GM23338 (cell line): ENCODE results near the gene DHX8. TPM values are rescaled to one million over a fixed set of nuclear protein-coding genes. Genes with fewer than 3 reads are reported as not detected.

Source experiments
- ATAC-seq: fragments of 200-7000 bp; cut with Tn5 transposase; 3 replicates; pipeline ENCODE4 v1.9.1; 2020
- DNase-seq: peaks from one replicate; pipeline ENCODE4 v3.0.0-alpha.2; 2015; ENCODE audit warnings: low spot score
- H2AFZ ChIP-seq: fragments of 200-600 bp; sonication (generic); 2 replicates; pipeline ENCODE4 v1.8.0; 2016; ENCODE audit warnings: antibody characterized with exemption, mild to moderate bottlenecking, moderate library complexity
- H3F3A ChIP-seq: fragments of 200-600 bp; sonication (generic); replicated peaks from 2 replicates; pipeline ENCODE4 v1.8.0; 2017; ENCODE audit warnings: antibody characterized with exemption, mixed run types, low read depth
- H3K27ac ChIP-seq: fragments of 200-600 bp; sonication (generic); 2 replicates; pipeline ENCODE4 v1.6.1; 2016; ENCODE audit warnings: low read depth
- H3K27me3 ChIP-seq: fragments of 200-600 bp; sonication (generic); 2 replicates; pipeline ENCODE4 v1.8.0; 2016; ENCODE audit warnings: mild to moderate bottlenecking, mixed run types, moderate library complexity; ENCODE audit not compliant: insufficient read depth
- H3K36me3 ChIP-seq: fragments of 200-600 bp; sonication (generic); 2 replicates; pipeline ENCODE4 v1.8.0; 2016; ENCODE audit warnings: mild to moderate bottlenecking; ENCODE audit not compliant: insufficient read depth
- H3K4me1 ChIP-seq: fragments of 200-600 bp; sonication (generic); 2 replicates; pipeline ENCODE4 v1.8.0; 2016; ENCODE audit warnings: mild to moderate bottlenecking, moderate library complexity; ENCODE audit not compliant: insufficient read depth
- H3K4me2 ChIP-seq: fragments of 200-600 bp; sonication (generic); 2 replicates; pipeline ENCODE4 v1.7.1; 2017; ENCODE audit warnings: mixed run types
- H3K4me3 ChIP-seq: fragments of 200-600 bp; sonication (generic); 2 replicates; pipeline ENCODE4 v1.6.1; 2016; ENCODE audit warnings: mixed run types
- H3K79me2 ChIP-seq: fragments of 200-600 bp; sonication (generic); replicated peaks from 2 replicates; pipeline ENCODE4 v1.8.0; 2017; ENCODE audit warnings: mild to moderate bottlenecking; ENCODE audit not compliant: insufficient read depth
- H3K9me2 ChIP-seq: fragments of 200-600 bp; sonication (generic); 2 replicates; pipeline ENCODE4 v1.8.0; 2017; ENCODE audit not compliant: insufficient read depth
- H4K20me1 ChIP-seq: fragments of 200-600 bp; sonication (generic); replicated peaks from 2 replicates; pipeline ENCODE4 v1.8.0; 2017; ENCODE audit warnings: mild to moderate bottlenecking; ENCODE audit not compliant: insufficient read depth
- H3K27ac Mint-ChIP-seq: 2 replicates; pipeline ENCODE4 v1.8.0; 2020; ENCODE audit warnings: inconsistent platforms, mild to moderate bottlenecking, moderate library complexity, mixed read lengths
- H3K27me3 Mint-ChIP-seq: 3 replicates; pipeline ENCODE4 v1.8.0; 2022; ENCODE audit warnings: low read depth, mild to moderate bottlenecking, moderate library complexity, mixed read lengths, inconsistent platforms; ENCODE audit not compliant: insufficient read depth, poor library complexity
- H3K36me3 Mint-ChIP-seq: 3 replicates; pipeline ENCODE4 v1.8.0; 2021; ENCODE audit warnings: low read depth, mild to moderate bottlenecking, inconsistent platforms, moderate library complexity, mixed read lengths
- H3K4me1 Mint-ChIP-seq: 3 replicates; pipeline ENCODE4 v1.8.0; 2020; ENCODE audit warnings: mild to moderate bottlenecking, inconsistent platforms, mixed read lengths
- H3K4me3 Mint-ChIP-seq: 3 replicates; pipeline ENCODE4 v1.8.0; 2021; ENCODE audit warnings: moderate library complexity, mild to moderate bottlenecking, inconsistent platforms, mixed read lengths
- H3K9me3 Mint-ChIP-seq: 3 replicates; pipeline ENCODE4 v1.8.0; 2020; ENCODE audit warnings: moderate library complexity, mild to moderate bottlenecking, inconsistent platforms, mixed read lengths
- CREB1 ChIP-seq: fragments of 250-450 bp; sonication (Bioruptor Pico); IDR thresholded peaks from 2 replicates; pipeline ENCODE4 v1.5.0; 2020; ENCODE audit warnings: low read depth, mild to moderate bottlenecking, moderate library complexity
- CTCF ChIP-seq, 2 experiments: fragments of 200-600 bp in 1 of 2; sonication (generic) in 1 of 2; conservative IDR thresholded peaks; 2 replicates each; pipeline versions ENCODE4 v1.5.1 to v1.6.1; 2016 to 2017; ENCODE audit warnings: antibody characterized with exemption in 2 of 2, low read depth in 2 of 2, mild to moderate bottlenecking in 2 of 2, moderate library complexity in 1 of 2
- EZH2 ChIP-seq: fragments of 200-600 bp; sonication (generic); IDR thresholded peaks from one replicate; pipeline ENCODE4 v1.8.0; 2017; ENCODE audit warnings: antibody characterized with exemption, mild to moderate bottlenecking, low read depth; ENCODE audit not compliant: unreplicated experiment
- EZH2phosphoT487 ChIP-seq: fragments of 200-600 bp; sonication (generic); IDR thresholded peaks from one replicate; pipeline ENCODE4 v1.8.1; 2018; ENCODE audit warnings: antibody characterized with exemption; ENCODE audit not compliant: unreplicated experiment
- JUNB ChIP-seq: IDR thresholded peaks from one replicate; pipeline ENCODE4 v1.6.1; 2016; ENCODE audit warnings: antibody characterized with exemption; ENCODE audit not compliant: unreplicated experiment
- NANOG ChIP-seq: IDR thresholded peaks from 2 replicates; pipeline ENCODE4 v1.6.1; 2016; ENCODE audit warnings: antibody characterized with exemption, borderline replicate concordance
- POLR2AphosphoS5 ChIP-seq: IDR thresholded peaks from 2 replicates; pipeline ENCODE4 v1.6.1; 2016; ENCODE audit warnings: antibody characterized with exemption, low read depth
- STAT1 ChIP-seq: IDR thresholded peaks from one replicate; pipeline ENCODE4 v1.6.1; 2016; ENCODE audit warnings: antibody characterized with exemption; ENCODE audit not compliant: unreplicated experiment
- ZNF114 ChIP-seq: fragments of 250-450 bp; sonication (Bioruptor Pico); IDR thresholded peaks from 2 replicates; pipeline ENCODE4 v1.5.0; 2020; ENCODE audit warnings: mild to moderate bottlenecking, moderate library complexity
- ZNF331 ChIP-seq: fragments of 250-450 bp; sonication (Bioruptor Pico); IDR thresholded peaks from 2 replicates; pipeline ENCODE4 v1.5.0; 2020; ENCODE audit warnings: low read depth, mild to moderate bottlenecking, moderate library complexity
- ZNF462 ChIP-seq: fragments of 250-450 bp; sonication (Bioruptor Pico); IDR thresholded peaks from 2 replicates; pipeline ENCODE4 v1.5.0; 2020; ENCODE audit warnings: mild to moderate bottlenecking, moderate library complexity
- polyA plus RNA-seq: library from polyadenylated mRNA; unstranded; fragments of >200 nt; fragmentation: Nextera tagmentation; extraction: Ambion mirVana; gene quantifications from 2 replicates; pipeline ENCODE4 v1.2.1, GENCODE V29; 2016
- total RNA-seq: library from RNA; depleted of rRNA; stranded (reverse); fragments of >200 nt; shearing (Covaris generic); gene quantifications from 2 replicates; pipeline ENCODE4 v1.2.3, GENCODE V29; 2014
- TF ChIP-seq, protein P1 (sequence below): IDR thresholded peaks from one replicate; pipeline ENCODE4 v1.6.1; 2018; ENCODE audit warnings: antibody characterized with exemption; ENCODE audit not compliant: unreplicated experiment
- TF ChIP-seq, protein P2 (sequence below): IDR thresholded peaks from 2 replicates; pipeline ENCODE4 v1.6.1; 2016; ENCODE audit warnings: antibody characterized with exemption

The DHX8 gene
- total and polyA plus RNA-seq, 2 experiments from 2014 or later = 35.3 to 81.1 TPM

- peak overlapping the region; percentile 90 for H3K4me2 ChIP-seq
- H3K36me3 ChIP-seq = no peaks in the 10 kb centered on the region
- H3K9me2 ChIP-seq = no peaks in the 10 kb centered on the region
- DNase-seq (peak; percentile 32), ATAC-seq (no peak)
- H3K4me1 ChIP-seq = peaks cover 71% of the 10 kb centered on the region
- H4K20me1 ChIP-seq = peaks cover 32% of the 10 kb centered on the region
- TF ChIP-seq STAT1 = no peak
- TF ChIP-seq NANOG = no peak
- no peak for TF ChIP-seq EZH2phosphoT487
- no peak for TF ChIP-seq ZNF331 (CRISPR knock-in tag)
- TF ChIP-seq EZH2 = no peak
- TF ChIP-seq POLR2AphosphoS5 = no peak
- TF ChIP-seq ZNF114 (CRISPR knock-in tag) = no peak
- TF ChIP-seq, protein P1, sequence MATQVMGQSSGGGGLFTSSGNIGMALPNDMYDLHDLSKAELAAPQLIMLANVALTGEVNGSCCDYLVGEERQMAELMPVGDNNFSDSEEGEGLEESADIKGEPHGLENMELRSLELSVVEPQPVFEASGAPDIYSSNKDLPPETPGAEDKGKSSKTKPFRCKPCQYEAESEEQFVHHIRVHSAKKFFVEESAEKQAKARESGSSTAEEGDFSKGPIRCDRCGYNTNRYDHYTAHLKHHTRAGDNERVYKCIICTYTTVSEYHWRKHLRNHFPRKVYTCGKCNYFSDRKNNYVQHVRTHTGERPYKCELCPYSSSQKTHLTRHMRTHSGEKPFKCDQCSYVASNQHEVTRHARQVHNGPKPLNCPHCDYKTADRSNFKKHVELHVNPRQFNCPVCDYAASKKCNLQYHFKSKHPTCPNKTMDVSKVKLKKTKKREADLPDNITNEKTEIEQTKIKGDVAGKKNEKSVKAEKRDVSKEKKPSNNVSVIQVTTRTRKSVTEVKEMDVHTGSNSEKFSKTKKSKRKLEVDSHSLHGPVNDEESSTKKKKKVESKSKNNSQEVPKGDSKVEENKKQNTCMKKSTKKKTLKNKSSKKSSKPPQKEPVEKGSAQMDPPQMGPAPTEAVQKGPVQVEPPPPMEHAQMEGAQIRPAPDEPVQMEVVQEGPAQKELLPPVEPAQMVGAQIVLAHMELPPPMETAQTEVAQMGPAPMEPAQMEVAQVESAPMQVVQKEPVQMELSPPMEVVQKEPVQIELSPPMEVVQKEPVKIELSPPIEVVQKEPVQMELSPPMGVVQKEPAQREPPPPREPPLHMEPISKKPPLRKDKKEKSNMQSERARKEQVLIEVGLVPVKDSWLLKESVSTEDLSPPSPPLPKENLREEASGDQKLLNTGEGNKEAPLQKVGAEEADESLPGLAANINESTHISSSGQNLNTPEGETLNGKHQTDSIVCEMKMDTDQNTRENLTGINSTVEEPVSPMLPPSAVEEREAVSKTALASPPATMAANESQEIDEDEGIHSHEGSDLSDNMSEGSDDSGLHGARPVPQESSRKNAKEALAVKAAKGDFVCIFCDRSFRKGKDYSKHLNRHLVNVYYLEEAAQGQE = no peak
- TF ChIP-seq, protein P2, sequence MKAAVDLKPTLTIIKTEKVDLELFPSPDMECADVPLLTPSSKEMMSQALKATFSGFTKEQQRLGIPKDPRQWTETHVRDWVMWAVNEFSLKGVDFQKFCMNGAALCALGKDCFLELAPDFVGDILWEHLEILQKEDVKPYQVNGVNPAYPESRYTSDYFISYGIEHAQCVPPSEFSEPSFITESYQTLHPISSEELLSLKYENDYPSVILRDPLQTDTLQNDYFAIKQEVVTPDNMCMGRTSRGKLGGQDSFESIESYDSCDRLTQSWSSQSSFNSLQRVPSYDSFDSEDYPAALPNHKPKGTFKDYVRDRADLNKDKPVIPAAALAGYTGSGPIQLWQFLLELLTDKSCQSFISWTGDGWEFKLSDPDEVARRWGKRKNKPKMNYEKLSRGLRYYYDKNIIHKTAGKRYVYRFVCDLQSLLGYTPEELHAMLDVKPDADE = no peak
- no peak for TF ChIP-seq ZNF462 (CRISPR knock-in tag)
- no peak for TF ChIP-seq CTCF (conservative IDR thresholded peaks at IDR 0.05; ENCODE audit: low read depth in 2 of 2)
- TF ChIP-seq JUNB = no peak
- no peak for TF ChIP-seq CREB1 (CRISPR knock-in tag)
- Mint-ChIP-seq H3K36me3 (peaks cover 31% of the 10 kb centered on the region), H3K4me3 (peak overlapping the region; percentile 99), H3K9me3 (no peaks in the 10 kb centered on the region; the same call in 2 of the 3 replicates), H3K27me3 (peaks cover 25% of the 10 kb centered on the region), H3K27ac (peak overlapping the region; percentile 70), H3K4me1 (peaks cover 71% of the 10 kb centered on the region)
- no peak overlapping the region for H2AFZ ChIP-seq
- H3F3A ChIP-seq = peaks cover 10% of the 10 kb centered on the region; the same call in 1 of the 2 replicates
- peaks cover 71% of the 10 kb centered on the region for H3K79me2 ChIP-seq
- H3K4me3 ChIP-seq = peak overlapping the region; percentile 74
- H3K27ac ChIP-seq = peak overlapping the region; percentile 61; the same call in 1 of the 2 replicates
- 0 out of 2 replicates have a peak, but pooled peaks cover 11% of the 10 kb centered on the region for H3K27me3 ChIP-seq
Observed at GRCh38 chr17:43542859-43543258, 59.1 kb downstream of the DHX8 start.
